Astrocyte (in vitro differentiated cells and primary cell): ENCODE data around the gene LAP3. TPM values are rescaled to one million over a fixed set of nuclear protein-coding genes. Genes with fewer than 3 reads are reported as not detected.

Source experiments
- DNase-seq: peaks from one replicate; pipeline ENCODE4 v3.0.0-alpha.2; 2010; ENCODE audit warnings: low read depth
- FAIRE-seq: peaks from 2 replicates; lab custom pipeline; 2011; peaks lifted over from hg19 to GRCh38; lab: Jason Lieb, UNC
- H2AFZ ChIP-seq: 2 replicates; pipeline ENCODE4 v1.6.0; 2012; ENCODE audit warnings: low read depth, low read length, inconsistent platforms
- H3K27ac ChIP-seq: 2 replicates; pipeline ENCODE4 v1.5.1; 2011; ENCODE audit warnings: low read depth, low read length, inconsistent platforms
- H3K27me3 ChIP-seq: 2 replicates; pipeline ENCODE4 v1.6.0; 2011; ENCODE audit warnings: low read length, inconsistent platforms; ENCODE audit not compliant: insufficient read depth
- H3K36me3 ChIP-seq: 2 replicates; pipeline ENCODE4 v1.5.1; 2011; ENCODE audit warnings: low read length, inconsistent platforms; ENCODE audit not compliant: insufficient read depth
- H3K4me1 ChIP-seq: 2 replicates; pipeline ENCODE4 v1.5.1; 2011; ENCODE audit warnings: low read length, inconsistent platforms; ENCODE audit not compliant: insufficient read depth
- H3K4me2 ChIP-seq: 2 replicates; pipeline ENCODE4 v1.6.0; 2012; ENCODE audit warnings: low read length, inconsistent platforms
- H3K4me3 ChIP-seq: 2 replicates; pipeline ENCODE4 v1.5.1; 2011; ENCODE audit warnings: low read depth, mild to moderate bottlenecking, low read length, inconsistent platforms; ENCODE audit not compliant: insufficient read depth
- H3K79me2 ChIP-seq: 2 replicates; pipeline ENCODE4 v1.6.0; 2012; ENCODE audit warnings: mild to moderate bottlenecking, low read length, inconsistent platforms; ENCODE audit not compliant: insufficient read depth
- H3K9ac ChIP-seq: 2 replicates; pipeline ENCODE4 v1.6.0; 2012; ENCODE audit warnings: mild to moderate bottlenecking, low read length, inconsistent platforms
- H3K9me3 ChIP-seq: 2 replicates; pipeline ENCODE4 v1.5.1; 2012; ENCODE audit warnings: low read depth, mild to moderate bottlenecking, low read length, inconsistent platforms; ENCODE audit not compliant: insufficient read depth
- H4K20me1 ChIP-seq: 2 replicates; pipeline ENCODE4 v1.6.0; 2012; ENCODE audit warnings: low read length, inconsistent platforms; ENCODE audit not compliant: insufficient read depth
- H3K27ac Mint-ChIP-seq: one replicate; pipeline ENCODE4 v1.8.0; 2021; ENCODE audit warnings: mild to moderate bottlenecking, mixed read lengths; ENCODE audit not compliant: unreplicated experiment
- H3K27me3 Mint-ChIP-seq: one replicate; pipeline ENCODE4 v1.8.0; 2021; ENCODE audit warnings: low read depth, mixed read lengths; ENCODE audit not compliant: unreplicated experiment
- H3K36me3 Mint-ChIP-seq: one replicate; pipeline ENCODE4 v1.8.0; 2021; ENCODE audit warnings: low read depth, mixed read lengths; ENCODE audit not compliant: unreplicated experiment
- H3K4me1 Mint-ChIP-seq: one replicate; pipeline ENCODE4 v1.8.0; 2021; ENCODE audit warnings: low read depth, mixed read lengths; ENCODE audit not compliant: unreplicated experiment
- H3K4me3 Mint-ChIP-seq: one replicate; pipeline ENCODE4 v1.8.0; 2021; ENCODE audit warnings: mild to moderate bottlenecking, moderate library complexity, mixed read lengths; ENCODE audit not compliant: unreplicated experiment
- H3K9me3 Mint-ChIP-seq: one replicate; pipeline ENCODE4 v1.8.0; 2021; ENCODE audit warnings: mild to moderate bottlenecking, mixed read lengths; ENCODE audit not compliant: unreplicated experiment
- EZH2 ChIP-seq: IDR thresholded peaks from 2 replicates; pipeline ENCODE4 v1.6.1; 2012; ENCODE audit warnings: mild to moderate bottlenecking, low read length, inconsistent platforms; ENCODE audit not compliant: insufficient read depth
- total RNA-seq: library from RNA; stranded (reverse); gene quantifications from 2 replicates; pipeline ENCODE4 v1.2.1, GENCODE V29; 2021
- TF ChIP-seq, protein P1 (sequence below): IDR thresholded peaks from 2 replicates; pipeline ENCODE4 v1.5.1; 2011; ENCODE audit warnings: low read depth, mild to moderate bottlenecking, inconsistent platforms, low read length, moderate library complexity; ENCODE audit not compliant: insufficient read depth

LAP3 gene
- total RNA-seq, 1 donor from 2014 or later, result 163 TPM

DNA sequence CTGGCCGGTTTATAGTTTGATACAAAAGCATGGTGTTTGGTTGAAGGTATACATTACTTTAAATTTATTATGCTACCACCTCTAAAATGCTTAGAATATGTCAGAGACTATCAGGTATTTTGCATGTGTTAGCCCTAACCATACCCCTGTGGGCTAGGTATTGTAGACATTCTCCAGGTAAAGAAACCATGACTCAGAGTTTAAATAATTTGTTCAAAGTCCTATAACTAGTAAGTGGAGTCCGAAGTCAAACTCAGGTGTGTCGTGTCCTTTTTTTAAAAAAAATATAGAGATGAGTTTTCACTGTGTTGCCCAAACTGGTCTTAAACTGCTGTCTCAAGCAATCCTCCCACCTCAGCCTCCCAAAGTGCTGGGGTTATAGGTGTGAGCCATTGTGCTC, 12.4 kb downstream of the LAP3 start:
- Histone ChIP-seq H3K27me3 (no peaks in the 10 kb centered on the region), H3K36me3 (peaks cover 32% of the 10 kb centered on the region), H3K9ac (no peak overlapping the region), H3K4me2 (no peak overlapping the region), H4K20me1 (no peaks in the 10 kb centered on the region), H2AFZ (no peak overlapping the region), H3K79me2 (no peaks in the 10 kb centered on the region), H3K27ac (no peak overlapping the region), H3K4me3 (no peak overlapping the region), H3K4me1 (no peaks in the 10 kb centered on the region), H3K9me3 (no peaks in the 10 kb centered on the region)
- no peaks in the 10 kb centered on the region for H3K9me3 Mint-ChIP-seq
- H3K4me3 Mint-ChIP-seq, result no peak overlapping the region
- H3K27ac Mint-ChIP-seq, result no peak overlapping the region
- no peak for DNase-seq
- no peaks in the 10 kb centered on the region for H3K27me3 Mint-ChIP-seq
- TF ChIP-seq EZH2, result no peak
- TF ChIP-seq, protein P1, sequence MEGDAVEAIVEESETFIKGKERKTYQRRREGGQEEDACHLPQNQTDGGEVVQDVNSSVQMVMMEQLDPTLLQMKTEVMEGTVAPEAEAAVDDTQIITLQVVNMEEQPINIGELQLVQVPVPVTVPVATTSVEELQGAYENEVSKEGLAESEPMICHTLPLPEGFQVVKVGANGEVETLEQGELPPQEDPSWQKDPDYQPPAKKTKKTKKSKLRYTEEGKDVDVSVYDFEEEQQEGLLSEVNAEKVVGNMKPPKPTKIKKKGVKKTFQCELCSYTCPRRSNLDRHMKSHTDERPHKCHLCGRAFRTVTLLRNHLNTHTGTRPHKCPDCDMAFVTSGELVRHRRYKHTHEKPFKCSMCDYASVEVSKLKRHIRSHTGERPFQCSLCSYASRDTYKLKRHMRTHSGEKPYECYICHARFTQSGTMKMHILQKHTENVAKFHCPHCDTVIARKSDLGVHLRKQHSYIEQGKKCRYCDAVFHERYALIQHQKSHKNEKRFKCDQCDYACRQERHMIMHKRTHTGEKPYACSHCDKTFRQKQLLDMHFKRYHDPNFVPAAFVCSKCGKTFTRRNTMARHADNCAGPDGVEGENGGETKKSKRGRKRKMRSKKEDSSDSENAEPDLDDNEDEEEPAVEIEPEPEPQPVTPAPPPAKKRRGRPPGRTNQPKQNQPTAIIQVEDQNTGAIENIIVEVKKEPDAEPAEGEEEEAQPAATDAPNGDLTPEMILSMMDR, result no peak
- H3K4me1 Mint-ChIP-seq, result peaks cover 8% of the 10 kb centered on the region
- FAIRE-seq, result no peak
- H3K36me3 Mint-ChIP-seq, result peaks cover 20% of the 10 kb centered on the region

DNA sequence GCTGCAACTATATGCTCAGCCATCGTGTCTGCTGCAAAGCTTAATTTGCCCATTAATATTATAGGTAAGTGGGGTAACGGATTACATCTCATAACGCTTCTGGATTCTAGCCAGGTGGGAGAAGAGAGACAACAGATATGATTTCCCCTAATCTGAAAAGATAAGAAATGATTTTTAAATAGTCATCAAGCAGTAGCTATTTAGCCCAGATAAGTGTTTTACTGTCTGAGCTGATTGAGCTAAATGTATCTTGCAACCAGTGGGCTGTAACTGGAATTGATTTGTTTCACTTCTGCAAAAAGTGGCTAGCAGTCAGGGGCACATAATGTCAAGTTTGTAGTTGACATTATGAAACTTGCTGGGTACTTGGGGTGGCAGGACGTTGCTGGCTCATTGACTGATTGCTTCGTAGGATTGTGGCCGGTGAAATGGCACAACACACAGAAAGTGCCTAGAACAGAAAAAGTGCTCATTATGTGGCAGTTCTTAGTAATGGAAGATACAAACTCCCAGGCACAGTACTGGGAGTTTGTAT, 18.5 kb downstream of the LAP3 start:
- FAIRE-seq, result no peak
- no peak for DNase-seq

DNA sequence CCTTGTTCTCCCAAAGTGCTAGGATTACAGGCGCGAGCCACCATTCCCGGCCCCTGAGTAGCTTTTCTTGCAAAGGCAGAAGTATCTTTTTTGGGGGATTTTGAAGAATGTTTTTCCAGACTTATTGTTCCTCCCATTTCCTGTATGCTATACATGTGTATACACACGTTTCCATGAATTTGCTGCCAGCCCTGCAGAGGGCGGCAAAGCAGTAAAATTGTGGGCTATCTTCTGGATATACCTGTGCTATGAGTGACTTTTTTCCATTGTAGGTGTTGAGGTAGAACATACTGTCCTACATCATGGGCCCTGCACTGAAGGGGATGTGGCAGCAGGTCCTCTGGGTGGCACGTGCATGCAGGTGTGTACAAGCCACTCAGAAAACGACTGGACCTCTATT, 20.5 kb downstream of the LAP3 start:
- no peak for DNase-seq
- Histone ChIP-seq H3K36me3 (peaks cover 29% of the 10 kb centered on the region), H3K27me3 (no peaks in the 10 kb centered on the region), H3K4me3 (no peak overlapping the region), H3K9me3 (no peaks in the 10 kb centered on the region), H3K27ac (no peak overlapping the region), H3K9ac (no peak overlapping the region), H2AFZ (no peak overlapping the region), H3K79me2 (no peaks in the 10 kb centered on the region), H4K20me1 (no peaks in the 10 kb centered on the region), H3K4me1 (no peaks in the 10 kb centered on the region), H3K4me2 (no peak overlapping the region)
- TF ChIP-seq, protein P1, result peak; percentile 32
- no peak for TF ChIP-seq EZH2
- no peak for FAIRE-seq
- no peaks in the 10 kb centered on the region for H3K27me3 Mint-ChIP-seq
- no peak overlapping the region for H3K4me3 Mint-ChIP-seq
- H3K36me3 Mint-ChIP-seq, result peaks cover 11% of the 10 kb centered on the region
- H3K9me3 Mint-ChIP-seq, result no peaks in the 10 kb centered on the region
- no peak overlapping the region for H3K27ac Mint-ChIP-seq
- H3K4me1 Mint-ChIP-seq, result no peaks in the 10 kb centered on the region

More for the DNA sequence above, 18.5 kb downstream of the LAP3 start:
- no peak for TF ChIP-seq EZH2
- TF ChIP-seq, protein P1, result no peak
- Histone ChIP-seq H4K20me1 (no peaks in the 10 kb centered on the region), H3K9ac (no peak overlapping the region), H2AFZ (no peak overlapping the region), H3K36me3 (peaks cover 27% of the 10 kb centered on the region), H3K4me1 (no peaks in the 10 kb centered on the region), H3K79me2 (no peaks in the 10 kb centered on the region), H3K4me3 (no peak overlapping the region), H3K27ac (no peak overlapping the region), H3K4me2 (no peak overlapping the region), H3K9me3 (no peaks in the 10 kb centered on the region), H3K27me3 (no peaks in the 10 kb centered on the region)
- Mint-ChIP-seq H3K27me3 (no peaks in the 10 kb centered on the region), H3K36me3 (peaks cover 17% of the 10 kb centered on the region), H3K4me3 (no peak overlapping the region), H3K4me1 (no peaks in the 10 kb centered on the region), H3K9me3 (no peaks in the 10 kb centered on the region), H3K27ac (no peak overlapping the region)
